NCI-H2227 (cell line): ENCODE data around the gene WFDC2.
A peak's percentile ranks its signal among the peaks of the same experiment; 100 is the strongest.
"Not testable (repeated sequence)": the region's sequence is repeated elsewhere in the genome, so short reads cannot be mapped to it uniquely, and the experiment has no call there.

ENCODE experiments used
- DNase-seq: peaks from one replicate; lab custom pipeline; 2025; ENCODE audit not compliant: unreplicated experiment; lab: John Stamatoyannopoulos, UW

Gene WFDC2

GRCh38 chr20:45450097-45450818, 19.3 kb upstream of the WFDC2 start:
- DNase-seq = peak; percentile 48

GRCh38 chr20:45452238-45452637, 17.3 kb upstream of the WFDC2 start:
- no peak for DNase-seq

DNA sequence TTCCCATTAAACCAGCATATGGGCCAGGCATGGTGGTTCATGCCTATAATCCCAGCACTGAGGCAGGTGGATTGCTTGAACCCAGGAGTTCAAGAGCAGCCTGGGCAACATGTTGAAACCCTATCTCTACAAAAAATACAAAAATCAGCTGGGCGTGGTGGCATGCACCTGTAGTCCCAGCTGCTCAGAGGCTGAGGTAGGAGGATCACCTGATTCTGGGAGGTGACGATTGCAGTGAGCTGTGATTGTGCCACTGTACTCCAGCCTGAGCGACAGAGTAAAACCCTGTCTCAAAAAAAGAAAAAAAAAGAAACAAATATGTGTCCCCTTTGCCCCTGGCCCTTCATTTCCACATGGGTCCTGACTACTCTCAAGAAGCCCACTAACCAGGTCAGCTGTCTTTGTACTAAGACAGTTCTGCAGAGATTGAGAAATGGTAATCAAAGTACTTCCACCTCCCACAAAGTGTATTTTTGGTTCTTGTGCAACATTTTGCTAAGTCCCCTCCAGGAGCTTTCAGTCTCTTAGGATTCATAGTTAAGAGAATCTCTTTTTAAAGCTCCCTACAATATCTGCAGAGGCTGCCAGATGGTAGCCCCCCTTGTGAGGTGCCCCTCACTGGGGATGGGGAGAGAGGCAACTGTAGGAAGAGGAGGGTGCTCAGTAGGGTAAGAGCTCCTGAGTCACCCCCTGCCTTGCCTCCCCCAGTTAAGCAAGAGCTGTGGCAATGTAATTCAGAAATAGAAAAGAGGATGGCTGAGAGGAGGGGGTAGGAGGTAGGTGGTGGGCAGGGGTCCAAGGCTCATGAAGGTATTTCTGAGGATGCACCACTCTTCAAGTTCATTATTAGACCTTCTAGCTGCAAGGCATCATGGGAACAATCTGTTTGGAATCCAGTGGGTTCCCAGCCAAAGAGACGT, 16.5 kb upstream of the WFDC2 start:
- DNase-seq = no peak

- peak; percentile 52 for DNase-seq
These were observed 12.9 kb upstream of the WFDC2 start for GRCh38 chr20:45456632-45457031.

GRCh38 chr20:45459606-45460005, 9.9 kb upstream of the WFDC2 start:
- no peak for DNase-seq

GRCh38 chr20:45461225-45461624, 8.3 kb upstream of the WFDC2 start:
- no peak for DNase-seq

DNA sequence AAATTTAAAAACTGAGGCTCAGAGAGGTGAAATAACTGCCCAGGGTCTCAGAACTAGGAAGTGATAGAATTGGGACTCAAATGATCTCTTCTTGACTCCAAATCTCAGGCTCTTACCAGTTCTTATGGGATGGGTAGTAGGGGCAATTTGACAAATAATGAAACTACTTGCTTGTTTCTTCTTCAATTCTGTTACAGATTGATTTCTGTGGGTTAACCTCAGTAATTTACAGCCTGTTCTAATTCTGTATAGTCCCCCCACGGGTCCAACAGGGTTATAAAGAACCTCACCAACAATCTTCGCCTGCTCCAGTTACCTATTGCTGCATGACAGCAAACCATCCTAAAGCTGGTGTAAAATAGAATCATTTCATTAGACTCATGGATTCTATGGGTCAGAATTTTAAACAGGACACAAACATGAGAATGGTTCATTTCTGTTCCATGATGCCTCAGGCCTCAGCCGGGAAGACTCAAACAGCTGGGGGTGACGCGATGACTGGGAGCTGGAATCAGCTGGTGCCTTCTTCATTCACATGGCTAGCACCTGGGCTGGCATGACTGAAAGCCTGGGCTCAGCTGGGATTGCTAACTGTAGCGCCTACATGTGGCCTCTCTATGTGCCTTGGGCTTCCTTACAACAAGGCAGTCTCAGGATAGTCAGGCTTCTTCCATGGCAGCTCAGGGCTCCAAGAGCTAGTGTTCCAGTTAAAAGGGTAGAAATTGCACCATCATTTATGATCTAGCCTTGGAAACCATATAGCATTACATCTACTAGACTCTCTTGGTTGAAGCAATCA, 6.6 kb upstream of the WFDC2 start:
- no peak for DNase-seq

DNA sequence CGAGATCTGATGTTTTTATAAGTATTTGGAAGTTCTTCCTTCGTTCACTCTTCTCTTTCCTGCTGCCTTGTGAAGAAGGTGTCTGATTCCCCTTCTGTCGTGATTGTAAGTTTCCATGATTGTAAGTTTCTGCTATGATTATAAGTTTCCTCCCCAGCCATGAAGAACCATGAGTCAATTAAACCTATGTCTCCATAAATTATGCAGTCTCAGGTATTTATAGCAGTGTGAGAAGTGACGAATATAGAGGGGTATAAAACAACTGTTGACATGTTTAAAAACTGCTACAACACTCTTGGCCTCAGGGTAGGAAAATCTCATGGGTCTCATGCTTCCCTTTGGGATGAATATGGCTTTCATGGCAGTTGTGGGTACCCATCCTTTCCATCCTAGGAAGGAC, 5.8 kb upstream of the WFDC2 start:
- no peak for DNase-seq

DNA sequence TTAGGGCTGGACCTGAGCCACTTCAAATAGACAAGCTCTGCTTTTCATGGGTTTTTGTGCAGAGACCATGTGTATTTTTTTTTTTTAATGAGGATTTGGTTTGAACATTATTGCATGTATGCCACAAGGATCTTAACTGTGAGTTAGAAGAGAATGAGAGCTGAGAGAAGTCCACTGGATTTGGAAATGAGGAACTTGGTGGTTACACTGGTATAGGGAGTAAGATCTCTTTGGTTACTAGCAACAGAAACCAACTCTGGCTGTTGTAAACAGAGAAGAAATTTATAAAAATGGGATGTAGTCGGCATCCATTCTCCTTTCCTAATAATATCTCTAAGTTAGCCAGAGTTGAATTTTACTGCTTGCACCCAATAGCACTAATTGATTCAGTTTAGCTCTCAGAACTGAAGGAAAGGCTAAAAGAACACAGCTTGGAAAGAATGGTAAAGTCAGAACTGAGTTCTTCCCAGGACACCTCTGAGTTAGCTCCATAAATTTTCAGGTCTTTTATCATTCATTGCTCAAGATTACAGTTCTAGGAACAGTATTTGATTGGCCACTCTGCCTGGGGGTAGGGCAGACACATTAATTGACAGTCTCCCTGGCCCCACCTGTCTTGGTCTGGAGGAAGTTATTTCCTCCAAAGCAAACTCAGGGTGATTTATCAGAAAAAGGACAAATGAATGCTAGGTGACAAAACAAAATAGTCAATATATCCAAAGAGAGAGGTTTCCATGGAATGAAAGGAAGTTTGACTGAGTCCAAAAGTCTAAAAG, 3.9 kb upstream of the WFDC2 start:
- no peak for DNase-seq

DNA sequence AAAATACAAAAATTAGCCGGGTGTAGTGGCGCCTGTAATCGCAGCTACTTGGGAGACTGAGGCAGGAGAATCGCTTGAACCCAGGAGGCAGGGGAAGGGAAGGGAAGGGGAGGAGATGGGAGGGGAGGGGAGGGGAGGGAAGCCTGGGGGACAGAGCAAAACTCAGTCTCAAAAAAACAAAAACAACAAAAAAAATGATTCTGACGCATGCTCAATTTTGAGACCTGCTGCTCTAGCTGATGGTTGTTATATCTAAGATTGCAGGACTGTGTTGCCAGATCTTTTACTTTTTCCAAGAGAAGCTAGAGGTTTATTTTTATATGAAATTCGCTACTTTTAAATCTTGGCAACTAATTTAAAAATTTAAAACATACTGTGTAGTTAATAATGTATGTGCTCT, 2.4 kb upstream of the WFDC2 start:
- DNase-seq = no peak

GRCh38 chr20:45467861-45468260, 1.7 kb upstream of the WFDC2 start:
- peak; percentile 7 for DNase-seq

GRCh38 chr20:45470262-45470931, 844 bp downstream of the WFDC2 start:
- peak; percentile 50 for DNase-seq

DNA sequence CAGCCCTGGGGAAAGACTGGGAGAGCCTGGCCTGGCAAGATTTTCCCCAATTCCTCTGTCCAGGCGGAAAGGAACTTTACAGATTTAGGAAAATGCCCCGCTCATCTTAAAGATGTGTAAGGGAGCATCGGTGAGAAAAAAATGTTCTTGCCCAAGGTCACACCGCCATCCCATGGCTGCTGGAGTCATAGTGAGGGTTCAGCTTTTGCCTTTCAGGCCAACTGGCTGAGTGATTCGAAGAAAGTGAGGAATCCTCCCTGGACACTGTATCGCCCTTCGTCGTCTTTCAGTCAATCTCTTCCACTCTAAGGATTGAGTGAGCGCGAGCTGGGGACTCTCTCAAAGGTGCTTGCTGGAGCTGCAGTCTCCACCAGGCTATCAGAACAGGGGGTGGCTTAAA, 1.4 kb downstream of the WFDC2 start:
- DNase-seq = peak; percentile 31

- not testable (repeated sequence) for DNase-seq
These were observed 2.7 kb downstream of the WFDC2 start for GRCh38 chr20:45472286-45472685.

DNA sequence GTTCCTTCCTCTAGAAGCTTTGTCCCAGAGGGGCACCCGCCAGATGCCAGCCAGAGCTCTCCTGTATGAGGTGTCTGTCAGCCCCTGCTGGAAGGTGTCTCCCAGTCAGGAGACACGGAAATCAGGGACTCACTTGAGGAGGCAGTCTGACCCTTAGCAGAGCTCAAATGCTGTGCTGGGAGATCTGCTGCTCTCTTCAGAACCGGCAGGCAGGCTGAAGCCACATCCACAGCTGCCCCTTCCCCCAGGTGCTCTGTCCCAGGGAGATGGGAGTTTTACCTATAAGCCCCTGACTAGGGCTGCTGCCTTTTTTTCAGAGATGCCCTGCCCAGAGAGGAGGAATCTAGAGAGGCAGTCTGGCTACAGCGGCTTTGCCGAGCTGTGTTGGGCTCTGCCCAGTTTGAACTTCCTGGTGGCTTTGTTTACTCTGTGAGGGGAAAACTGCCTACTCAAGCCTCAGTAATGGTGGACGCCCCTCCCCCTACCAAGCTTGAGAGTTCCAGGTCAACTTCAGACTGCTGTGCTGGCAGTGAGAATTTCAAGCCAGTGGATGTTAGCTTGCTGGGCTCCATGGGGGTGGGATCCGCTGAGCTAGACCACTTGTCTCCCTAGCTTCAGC, 8.1 kb downstream of the WFDC2 start:
- not testable (repeated sequence) for DNase-seq

DNA sequence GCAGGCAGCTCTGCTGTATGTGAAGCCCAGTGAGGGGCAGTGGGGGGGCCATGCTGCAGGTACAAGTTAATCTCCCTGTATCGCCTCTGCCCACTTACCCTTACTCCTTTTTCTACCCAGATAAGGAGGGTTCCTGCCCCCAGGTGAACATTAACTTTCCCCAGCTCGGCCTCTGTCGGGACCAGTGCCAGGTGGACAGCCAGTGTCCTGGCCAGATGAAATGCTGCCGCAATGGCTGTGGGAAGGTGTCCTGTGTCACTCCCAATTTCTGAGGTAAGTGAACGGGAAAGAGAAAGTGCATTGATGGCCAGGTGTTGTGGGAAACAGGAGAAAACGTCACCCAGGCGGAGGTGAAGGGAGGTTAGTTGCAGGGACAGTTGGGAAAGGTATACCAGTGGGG, 10.3 kb downstream of the WFDC2 start:
- DNase-seq = no peak

DNA sequence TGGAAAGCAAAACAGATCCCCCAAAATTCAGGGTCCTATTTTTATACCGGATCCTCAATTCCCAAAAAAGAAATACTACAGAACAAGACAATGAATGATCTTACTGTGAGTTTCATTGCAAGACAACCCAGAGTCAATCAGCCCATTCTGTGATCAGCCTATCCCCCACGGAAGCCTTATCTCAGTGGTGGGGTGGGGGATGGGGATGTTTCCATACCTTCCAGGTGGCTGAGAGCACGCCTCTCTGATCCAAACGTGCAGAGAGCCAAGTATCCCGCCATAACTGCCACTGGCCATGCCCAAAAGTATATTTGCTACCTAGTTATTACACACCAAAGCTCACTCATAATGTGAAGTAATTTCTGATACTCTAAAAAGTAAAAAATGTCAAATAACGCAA, 15.1 kb downstream of the WFDC2 start:
- DNase-seq = no peak

DNA sequence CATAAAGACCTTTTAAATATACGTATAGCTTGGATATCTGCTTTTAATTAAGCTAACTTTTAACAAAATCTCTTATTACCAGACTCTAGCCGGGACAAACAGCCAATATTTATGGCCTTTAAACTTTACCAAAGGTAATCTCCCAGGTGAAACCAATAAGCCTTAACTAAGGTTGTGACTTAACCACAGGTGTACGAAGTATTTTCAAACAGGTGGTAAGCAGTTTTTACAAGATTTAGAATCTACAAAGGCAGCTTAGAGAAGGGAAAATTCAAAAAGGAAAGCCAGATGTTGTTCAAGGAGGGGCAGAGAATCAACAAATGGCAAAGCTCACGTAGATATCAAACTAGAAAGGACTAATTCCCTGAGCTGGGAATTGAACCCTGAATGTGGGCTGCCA, 15.8 kb downstream of the WFDC2 start:
- no peak for DNase-seq

GRCh38 chr20:45487231-45487635, 17.7 kb downstream of the WFDC2 start:
- DNase-seq = no peak

DNA sequence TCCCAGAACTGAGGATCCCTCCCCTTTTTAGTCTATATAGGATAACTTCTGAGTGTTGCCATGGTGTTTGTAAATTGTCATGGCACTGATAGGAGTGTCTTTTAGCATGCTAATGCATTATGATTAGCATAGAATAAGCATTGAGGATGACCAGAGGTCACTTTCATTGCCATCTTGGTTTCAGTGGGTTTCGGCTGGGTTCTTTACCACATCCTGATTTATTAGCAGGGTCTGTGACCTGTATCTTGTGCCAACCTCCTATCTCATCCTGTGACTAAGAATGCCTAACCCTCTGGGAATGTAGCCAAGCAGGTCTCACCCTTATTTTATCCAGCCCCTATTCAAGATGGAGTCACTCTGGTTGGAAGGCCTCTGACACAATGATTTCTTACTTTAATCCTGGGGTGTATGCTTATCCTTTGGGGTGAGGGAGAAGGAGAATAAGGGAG, 19.6 kb downstream of the WFDC2 start:
- no peak for DNase-seq
